Liver (tissue), 9 donors: ENCODE measurements around the gene HAO2. TPM values are rescaled to one million over a fixed set of nuclear protein-coding genes. Genes with fewer than 3 reads are reported as not detected.

Experiments
- DNase-seq: peaks from one replicate; pipeline ENCODE4 v3.0.0-alpha.2; 2017; ENCODE audit warnings: low spot score
- H3K27ac ChIP-seq, 2 donors: one replicate each; pipeline ENCODE4 v1.7.0; 2013; ENCODE audit warnings: inconsistent platforms in 2 of 2, low read length in 2 of 2, control low read depth in 1 of 2, low read depth in 1 of 2, mild to moderate bottlenecking in 1 of 2
- H3K27me3 ChIP-seq, 4 donors: one replicate each; pipeline versions ENCODE4 v1.6.1 to v1.7.0; 2013; ENCODE audit warnings: low read length in 3 of 4, inconsistent platforms in 1 of 4, mild to moderate bottlenecking in 1 of 4, moderate library complexity in 1 of 4; ENCODE audit not compliant: control insufficient read depth in 4 of 4, insufficient read depth in 4 of 4
- H3K36me3 ChIP-seq, 4 donors: one replicate each; pipeline versions ENCODE4 v1.6.1 to v1.7.0; 2013; ENCODE audit warnings: low read length in 3 of 4, mild to moderate bottlenecking in 3 of 4, low read depth in 1 of 4, moderate library complexity in 1 of 4; ENCODE audit not compliant: control insufficient read depth in 4 of 4, insufficient read depth in 3 of 4
- H3K4me1 ChIP-seq, 4 donors: one replicate each; pipeline versions ENCODE4 v1.6.1 to v1.7.0; 2013; ENCODE audit warnings: low read length in 3 of 4, mild to moderate bottlenecking in 3 of 4, moderate library complexity in 1 of 4; ENCODE audit not compliant: control insufficient read depth in 4 of 4, insufficient read depth in 4 of 4
- H3K4me3 ChIP-seq, 3 donors: one replicate each; pipeline versions ENCODE4 v1.6.1 to v1.7.0; 2013; ENCODE audit warnings: low read length in 3 of 3, control low read depth in 1 of 3, low read depth in 1 of 3, mild to moderate bottlenecking in 1 of 3
- H3K9ac ChIP-seq, 2 donors: one replicate each; pipeline ENCODE4 v1.7.0; 2013; ENCODE audit warnings: low read length in 2 of 2, mild to moderate bottlenecking in 2 of 2, moderate library complexity in 2 of 2, control low read depth in 1 of 2, low read depth in 1 of 2
- H3K9me3 ChIP-seq, 4 donors: one replicate each; pipeline versions ENCODE4 v1.6.1 to v1.7.0; 2013; ENCODE audit warnings: low read length in 3 of 4; ENCODE audit not compliant: control insufficient read depth in 4 of 4
- ATF3 ChIP-seq: IDR thresholded peaks from 2 replicates; pipeline ENCODE4 v1.6.1; 2016; ENCODE audit warnings: antibody characterized with exemption
- EGR1 ChIP-seq, 2 donors: IDR thresholded peaks; 2 replicates each; pipeline ENCODE4 v1.6.1; 2016 to 2018; ENCODE audit warnings: antibody characterized with exemption in 2 of 2, low read depth in 2 of 2
- FOXA1 ChIP-seq: IDR thresholded peaks from 2 replicates; pipeline ENCODE4 v1.6.1; 2016; ENCODE audit warnings: antibody characterized with exemption
- FOXA2 ChIP-seq: IDR thresholded peaks from 2 replicates; pipeline ENCODE4 v1.6.1; 2016; ENCODE audit warnings: antibody characterized with exemption
- GABPA ChIP-seq, 2 donors: IDR thresholded peaks in 1 of 2; conservative IDR thresholded peaks in 1 of 2; 2 replicates each; pipeline ENCODE4 v1.6.1; 2016; ENCODE audit warnings: antibody characterized with exemption in 2 of 2, mild to moderate bottlenecking in 1 of 2, moderate library complexity in 1 of 2
- HNF4G ChIP-seq: IDR thresholded peaks from 2 replicates; pipeline ENCODE4 v1.6.1; 2016; ENCODE audit warnings: antibody characterized with exemption
- NR2F2 ChIP-seq: IDR thresholded peaks from 2 replicates; pipeline ENCODE4 v1.6.1; 2016; ENCODE audit warnings: antibody characterized with exemption
- RAD21 ChIP-seq, 2 donors: IDR thresholded peaks; 2 replicates each; pipeline ENCODE4 v1.6.1; 2016; ENCODE audit warnings: antibody characterized with exemption in 2 of 2, mild to moderate bottlenecking in 2 of 2
- SP1 ChIP-seq: IDR thresholded peaks from 2 replicates; pipeline ENCODE4 v1.6.1; 2018; ENCODE audit warnings: antibody characterized with exemption, mild to moderate bottlenecking
- TAF1 ChIP-seq: conservative IDR thresholded peaks from 2 replicates; pipeline ENCODE4 v1.6.1; 2016; ENCODE audit warnings: antibody characterized with exemption, mild to moderate bottlenecking
- YY1 ChIP-seq: IDR thresholded peaks from 2 replicates; pipeline ENCODE4 v1.6.1; 2016; ENCODE audit warnings: antibody characterized with exemption, mild to moderate bottlenecking
- WGBS: extraction: QIAGEN DNeasy Blood & Tissue Kit; methylation state at CpG from one replicate; pipeline ENCODE4 v1.1.7; 2013; 5-methylcytosine and 5-hydroxymethylcytosine counted together
- polyA plus RNA-seq, 2 donors: library from polyadenylated mRNA; stranded (reverse) in 1 of 2; unstranded in 1 of 2; fragments of 200-250 nt in 1 of 2; fragments of >200 nt in 1 of 2; fragmentation: Nextera tagmentation in 1 of 2; extraction: Ambion mirVana in 1 of 2; gene quantifications; one replicate each; pipeline versions ENCODE4 v1.2.1 to v1.2.3, GENCODE V29; 2013 to 2015
- total RNA-seq, 2 donors: library from RNA; depleted of rRNA; stranded (reverse); fragments of >200 nt; gene quantifications; one replicate each; pipeline ENCODE4 v1.2.3, GENCODE V29; 2014
- TF ChIP-seq, protein P1 (sequence below): IDR thresholded peaks from 2 replicates; pipeline ENCODE4 v1.6.1; 2016; ENCODE audit warnings: antibody characterized with exemption, mild to moderate bottlenecking
- TF ChIP-seq, protein P2 (sequence below): IDR thresholded peaks from 2 replicates; pipeline ENCODE4 v1.6.1; 2016; ENCODE audit warnings: antibody characterized with exemption
- TF ChIP-seq, protein P3 (sequence below): IDR thresholded peaks from 2 replicates; pipeline ENCODE4 v1.6.1; 2016; ENCODE audit warnings: antibody characterized with exemption
- TF ChIP-seq, protein P4 (sequence below): fragments of 150-350 bp; IDR thresholded peaks from 2 replicates; pipeline ENCODE4 v1.5.1; 2017; ENCODE audit warnings: improper control_type of control experiment, low read depth, low read length; ENCODE audit not compliant: missing input control
- donor health status: healthy.
- donor health status: healthy.
- donor health status: healthy.
- donor health status: healthy.
- donor health status: healthy.

The HAO2 gene
- total and polyA plus RNA-seq, 4 donors = 8.2 to 377 (median 150) TPM

GRCh38 chr1:119330466-119331189 lies 38.0 kb upstream of the HAO2 start:
- no peak for TF ChIP-seq ATF3
- Histone ChIP-seq H3K27ac (peak overlapping the region in 1 of 2 donors; percentile 25), H3K4me1 (peaks cover 3 to 61% (median 49%) of the 10 kb centered on the region in 4 donors), H3K9me3 (no peaks in the 10 kb centered on the region), H3K27me3 (no peaks in the 10 kb centered on the region), H3K4me3 (no peak overlapping the region), H3K9ac (no peak overlapping the region), H3K36me3 (no peaks in the 10 kb centered on the region)
- WGBS = 31% methylated on average over 6 of the region's 6 CpGs
- DNase-seq = no peak

GRCh38 chr1:119331190-119331515 lies 37.4 kb upstream of the HAO2 start:
- Histone ChIP-seq H3K36me3 (no peaks in the 10 kb centered on the region), H3K27ac (peak overlapping the region in 1 of 2 donors; percentile 25), H3K4me1 (peaks cover 3 to 56% (median 46%) of the 10 kb centered on the region in 4 donors), H3K4me3 (no peak overlapping the region), H3K27me3 (no peaks in the 10 kb centered on the region), H3K9ac (no peak overlapping the region), H3K9me3 (no peaks in the 10 kb centered on the region)
- TF ChIP-seq, protein P1, sequence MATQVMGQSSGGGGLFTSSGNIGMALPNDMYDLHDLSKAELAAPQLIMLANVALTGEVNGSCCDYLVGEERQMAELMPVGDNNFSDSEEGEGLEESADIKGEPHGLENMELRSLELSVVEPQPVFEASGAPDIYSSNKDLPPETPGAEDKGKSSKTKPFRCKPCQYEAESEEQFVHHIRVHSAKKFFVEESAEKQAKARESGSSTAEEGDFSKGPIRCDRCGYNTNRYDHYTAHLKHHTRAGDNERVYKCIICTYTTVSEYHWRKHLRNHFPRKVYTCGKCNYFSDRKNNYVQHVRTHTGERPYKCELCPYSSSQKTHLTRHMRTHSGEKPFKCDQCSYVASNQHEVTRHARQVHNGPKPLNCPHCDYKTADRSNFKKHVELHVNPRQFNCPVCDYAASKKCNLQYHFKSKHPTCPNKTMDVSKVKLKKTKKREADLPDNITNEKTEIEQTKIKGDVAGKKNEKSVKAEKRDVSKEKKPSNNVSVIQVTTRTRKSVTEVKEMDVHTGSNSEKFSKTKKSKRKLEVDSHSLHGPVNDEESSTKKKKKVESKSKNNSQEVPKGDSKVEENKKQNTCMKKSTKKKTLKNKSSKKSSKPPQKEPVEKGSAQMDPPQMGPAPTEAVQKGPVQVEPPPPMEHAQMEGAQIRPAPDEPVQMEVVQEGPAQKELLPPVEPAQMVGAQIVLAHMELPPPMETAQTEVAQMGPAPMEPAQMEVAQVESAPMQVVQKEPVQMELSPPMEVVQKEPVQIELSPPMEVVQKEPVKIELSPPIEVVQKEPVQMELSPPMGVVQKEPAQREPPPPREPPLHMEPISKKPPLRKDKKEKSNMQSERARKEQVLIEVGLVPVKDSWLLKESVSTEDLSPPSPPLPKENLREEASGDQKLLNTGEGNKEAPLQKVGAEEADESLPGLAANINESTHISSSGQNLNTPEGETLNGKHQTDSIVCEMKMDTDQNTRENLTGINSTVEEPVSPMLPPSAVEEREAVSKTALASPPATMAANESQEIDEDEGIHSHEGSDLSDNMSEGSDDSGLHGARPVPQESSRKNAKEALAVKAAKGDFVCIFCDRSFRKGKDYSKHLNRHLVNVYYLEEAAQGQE = no peak
- TF ChIP-seq RAD21 (IDR thresholded peaks at IDR 0.05) (no peak), YY1 (no peak), ATF3 (no peak), GABPA (IDR thresholded peaks at IDR 0.05 in 1 of 2, conservative IDR thresholded peaks at IDR 0.05 in 1 of 2) (no peak), NR2F2 (no peak), EGR1 (IDR thresholded peaks at IDR 0.05; ENCODE audit: low read depth in 2 of 2) (no peak), HNF4G (no peak), SP1 (no peak), TAF1 (no peak), FOXA1 (no peak), FOXA2 (no peak)
- TF ChIP-seq, protein P2, sequence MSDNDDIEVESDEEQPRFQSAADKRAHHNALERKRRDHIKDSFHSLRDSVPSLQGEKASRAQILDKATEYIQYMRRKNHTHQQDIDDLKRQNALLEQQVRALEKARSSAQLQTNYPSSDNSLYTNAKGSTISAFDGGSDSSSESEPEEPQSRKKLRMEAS = no peak
- TF ChIP-seq, protein P3, sequence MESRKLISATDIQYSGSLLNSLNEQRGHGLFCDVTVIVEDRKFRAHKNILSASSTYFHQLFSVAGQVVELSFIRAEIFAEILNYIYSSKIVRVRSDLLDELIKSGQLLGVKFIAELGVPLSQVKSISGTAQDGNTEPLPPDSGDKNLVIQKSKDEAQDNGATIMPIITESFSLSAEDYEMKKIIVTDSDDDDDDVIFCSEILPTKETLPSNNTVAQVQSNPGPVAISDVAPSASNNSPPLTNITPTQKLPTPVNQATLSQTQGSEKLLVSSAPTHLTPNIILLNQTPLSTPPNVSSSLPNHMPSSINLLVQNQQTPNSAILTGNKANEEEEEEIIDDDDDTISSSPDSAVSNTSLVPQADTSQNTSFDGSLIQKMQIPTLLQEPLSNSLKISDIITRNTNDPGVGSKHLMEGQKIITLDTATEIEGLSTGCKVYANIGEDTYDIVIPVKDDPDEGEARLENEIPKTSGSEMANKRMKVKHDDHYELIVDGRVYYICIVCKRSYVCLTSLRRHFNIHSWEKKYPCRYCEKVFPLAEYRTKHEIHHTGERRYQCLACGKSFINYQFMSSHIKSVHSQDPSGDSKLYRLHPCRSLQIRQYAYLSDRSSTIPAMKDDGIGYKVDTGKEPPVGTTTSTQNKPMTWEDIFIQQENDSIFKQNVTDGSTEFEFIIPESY = no peak
- TF ChIP-seq, protein P4, sequence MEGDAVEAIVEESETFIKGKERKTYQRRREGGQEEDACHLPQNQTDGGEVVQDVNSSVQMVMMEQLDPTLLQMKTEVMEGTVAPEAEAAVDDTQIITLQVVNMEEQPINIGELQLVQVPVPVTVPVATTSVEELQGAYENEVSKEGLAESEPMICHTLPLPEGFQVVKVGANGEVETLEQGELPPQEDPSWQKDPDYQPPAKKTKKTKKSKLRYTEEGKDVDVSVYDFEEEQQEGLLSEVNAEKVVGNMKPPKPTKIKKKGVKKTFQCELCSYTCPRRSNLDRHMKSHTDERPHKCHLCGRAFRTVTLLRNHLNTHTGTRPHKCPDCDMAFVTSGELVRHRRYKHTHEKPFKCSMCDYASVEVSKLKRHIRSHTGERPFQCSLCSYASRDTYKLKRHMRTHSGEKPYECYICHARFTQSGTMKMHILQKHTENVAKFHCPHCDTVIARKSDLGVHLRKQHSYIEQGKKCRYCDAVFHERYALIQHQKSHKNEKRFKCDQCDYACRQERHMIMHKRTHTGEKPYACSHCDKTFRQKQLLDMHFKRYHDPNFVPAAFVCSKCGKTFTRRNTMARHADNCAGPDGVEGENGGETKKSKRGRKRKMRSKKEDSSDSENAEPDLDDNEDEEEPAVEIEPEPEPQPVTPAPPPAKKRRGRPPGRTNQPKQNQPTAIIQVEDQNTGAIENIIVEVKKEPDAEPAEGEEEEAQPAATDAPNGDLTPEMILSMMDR = no peak
- WGBS = 55% methylated on average over 6 of the region's 6 CpGs
- no peak for DNase-seq
